AG09309 (cell line): ENCODE results near the gene ALOX5AP.

ENCODE experiments used
- DNase-seq: peaks from one replicate; pipeline ENCODE4 v3.0.0-alpha.2; 2010; ENCODE audit warnings: low read depth
- H3K4me3 ChIP-seq: 2 replicates; pipeline ENCODE4 v1.5.1; 2011; ENCODE audit warnings: mild to moderate bottlenecking, low read depth, low read length, moderate library complexity; ENCODE audit not compliant: control insufficient read depth
- TF ChIP-seq, protein P1 (sequence below): IDR thresholded peaks from 2 replicates; pipeline ENCODE4 v1.5.1; 2011; ENCODE audit warnings: mild to moderate bottlenecking, low read depth, low read length, inconsistent platforms; ENCODE audit not compliant: insufficient read depth, control insufficient read depth; ENCODE audit errors: missing control alignments

Gene ALOX5AP

DNA sequence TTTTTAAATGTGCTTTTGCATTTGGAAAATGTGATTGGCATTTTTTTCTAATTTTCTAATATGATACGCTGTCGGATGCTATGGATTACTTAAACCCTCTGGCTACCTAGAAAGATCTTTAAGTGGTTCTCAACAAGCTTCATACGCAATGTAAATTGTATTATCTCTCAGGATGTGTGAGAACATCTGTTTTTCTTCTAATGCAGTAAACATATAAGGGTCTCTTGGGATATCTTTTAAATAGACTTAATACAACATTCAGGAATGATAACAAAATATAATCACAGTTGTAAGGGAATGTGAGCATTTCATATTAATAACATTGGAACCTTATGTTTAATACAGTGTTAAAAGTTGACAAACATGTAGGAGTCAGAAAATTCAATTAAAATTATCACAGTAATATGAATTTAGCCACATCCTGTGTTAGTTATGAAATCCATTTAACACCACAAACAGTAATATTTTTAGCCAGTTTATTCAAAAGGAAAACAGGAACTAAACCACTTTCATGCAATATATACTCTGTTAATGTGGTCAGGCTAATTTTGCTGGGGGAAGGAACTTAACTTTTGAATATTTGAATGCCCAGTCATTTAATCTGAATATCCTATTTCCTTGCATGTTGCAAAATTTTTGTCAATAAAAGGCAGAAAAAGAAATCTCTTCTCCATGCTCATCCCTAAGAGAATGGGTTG lies 15.0 kb upstream of the ALOX5AP start:
- H3K4me3 ChIP-seq: no peak overlapping the region
- TF ChIP-seq, protein P1, sequence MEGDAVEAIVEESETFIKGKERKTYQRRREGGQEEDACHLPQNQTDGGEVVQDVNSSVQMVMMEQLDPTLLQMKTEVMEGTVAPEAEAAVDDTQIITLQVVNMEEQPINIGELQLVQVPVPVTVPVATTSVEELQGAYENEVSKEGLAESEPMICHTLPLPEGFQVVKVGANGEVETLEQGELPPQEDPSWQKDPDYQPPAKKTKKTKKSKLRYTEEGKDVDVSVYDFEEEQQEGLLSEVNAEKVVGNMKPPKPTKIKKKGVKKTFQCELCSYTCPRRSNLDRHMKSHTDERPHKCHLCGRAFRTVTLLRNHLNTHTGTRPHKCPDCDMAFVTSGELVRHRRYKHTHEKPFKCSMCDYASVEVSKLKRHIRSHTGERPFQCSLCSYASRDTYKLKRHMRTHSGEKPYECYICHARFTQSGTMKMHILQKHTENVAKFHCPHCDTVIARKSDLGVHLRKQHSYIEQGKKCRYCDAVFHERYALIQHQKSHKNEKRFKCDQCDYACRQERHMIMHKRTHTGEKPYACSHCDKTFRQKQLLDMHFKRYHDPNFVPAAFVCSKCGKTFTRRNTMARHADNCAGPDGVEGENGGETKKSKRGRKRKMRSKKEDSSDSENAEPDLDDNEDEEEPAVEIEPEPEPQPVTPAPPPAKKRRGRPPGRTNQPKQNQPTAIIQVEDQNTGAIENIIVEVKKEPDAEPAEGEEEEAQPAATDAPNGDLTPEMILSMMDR: no peak
- DNase-seq: no peak

DNA sequence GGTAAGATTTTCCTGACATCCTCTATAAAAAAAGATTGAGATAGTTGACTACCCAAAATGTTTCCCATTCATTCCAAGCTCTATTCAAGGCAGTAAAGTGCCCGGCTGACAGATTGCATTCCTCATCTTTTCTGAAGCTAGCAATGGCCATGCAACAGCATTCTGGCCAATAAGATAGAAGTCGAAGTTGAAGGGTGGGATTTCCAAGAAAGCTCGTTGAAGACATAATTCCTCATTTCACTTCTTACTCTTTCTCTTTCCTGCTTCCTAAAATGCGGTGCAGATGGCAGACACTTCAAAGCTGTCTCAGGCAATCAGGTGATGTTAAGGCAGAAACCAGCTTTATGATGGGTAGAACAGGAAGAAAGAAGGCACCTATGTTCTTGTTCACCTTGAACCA lies 13.4 kb upstream of the ALOX5AP start:
- TF ChIP-seq, protein P1: no peak
- no peak overlapping the region for H3K4me3 ChIP-seq
- no peak for DNase-seq

DNA sequence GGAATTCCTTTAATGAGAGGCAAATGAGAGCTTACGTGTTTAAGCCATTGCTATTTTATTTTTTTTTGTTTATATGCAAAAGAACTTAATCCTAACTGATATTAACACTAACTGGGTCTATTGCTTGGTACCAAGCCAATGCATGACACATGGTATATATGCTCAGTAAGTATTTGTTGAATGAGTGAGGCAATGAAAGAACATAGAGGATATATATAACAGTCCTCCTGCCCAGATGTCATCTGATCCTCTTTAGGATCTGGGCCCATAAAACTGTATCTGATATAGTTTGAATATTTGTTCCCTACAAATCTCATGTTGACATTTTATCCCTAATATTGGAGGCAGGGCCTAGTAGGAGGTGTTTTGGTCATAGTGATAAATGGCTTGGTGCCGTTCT lies 13.0 kb upstream of the ALOX5AP start:
- TF ChIP-seq, protein P1: no peak
- DNase-seq: no peak
- no peak overlapping the region for H3K4me3 ChIP-seq

DNA sequence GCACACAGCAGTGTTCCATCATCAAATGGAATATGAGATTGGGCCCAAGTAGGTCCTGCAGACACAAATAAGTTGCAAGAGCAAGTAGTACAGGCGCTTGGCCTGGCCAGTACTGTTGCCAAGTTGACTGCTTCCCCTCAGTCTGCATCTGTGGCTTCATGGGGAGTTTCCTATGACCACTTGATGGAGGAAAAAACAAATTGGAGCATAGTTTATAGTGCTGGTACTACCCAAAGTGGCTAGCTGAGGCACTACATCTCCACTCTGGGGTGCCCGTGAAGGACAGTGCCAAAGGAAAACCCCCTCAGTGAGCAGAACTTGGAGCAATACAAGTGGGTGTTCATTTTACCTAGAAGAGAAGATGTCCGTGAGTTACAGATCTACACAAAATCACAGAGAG lies 10.6 kb upstream of the ALOX5AP start:
- TF ChIP-seq, protein P1: no peak
- no peak for DNase-seq
- H3K4me3 ChIP-seq: no peak overlapping the region

DNA sequence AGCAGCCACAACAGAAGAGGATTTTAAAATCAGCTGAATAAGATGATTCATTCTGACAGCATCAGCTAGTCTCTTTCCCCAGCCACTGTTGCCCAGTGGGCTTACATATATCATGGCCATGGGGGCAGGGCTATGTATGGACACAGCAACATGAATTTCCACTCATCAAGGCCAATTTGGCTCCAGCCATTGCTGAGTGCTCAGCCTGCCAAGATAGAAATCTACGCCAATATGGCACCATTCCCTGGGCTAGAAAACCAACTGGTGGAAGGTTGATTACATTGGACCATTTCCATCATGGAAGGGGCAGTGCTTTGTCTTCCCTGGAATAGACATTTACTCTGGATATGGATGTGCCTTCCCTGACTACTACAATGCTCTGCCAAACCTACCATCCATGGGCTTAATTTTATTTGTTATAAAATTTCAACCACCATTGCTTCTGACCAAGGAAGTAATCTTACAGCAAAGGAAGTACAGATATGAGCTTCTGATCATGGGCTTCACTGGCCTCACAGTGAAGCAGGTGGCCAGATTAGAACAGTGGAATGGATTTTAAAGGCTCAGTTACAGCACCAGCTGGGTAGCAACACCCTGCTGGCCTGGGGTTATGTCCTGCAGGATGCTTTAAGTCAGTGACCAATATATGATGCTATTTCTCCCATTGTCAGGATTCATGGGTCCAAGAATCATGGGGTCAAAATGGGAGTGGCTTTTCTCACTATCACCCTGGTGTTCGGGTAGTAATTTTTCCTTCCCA lies 9.8 kb upstream of the ALOX5AP start:
- no peak for DNase-seq
- no peak overlapping the region for H3K4me3 ChIP-seq
- TF ChIP-seq, protein P1: no peak

DNA sequence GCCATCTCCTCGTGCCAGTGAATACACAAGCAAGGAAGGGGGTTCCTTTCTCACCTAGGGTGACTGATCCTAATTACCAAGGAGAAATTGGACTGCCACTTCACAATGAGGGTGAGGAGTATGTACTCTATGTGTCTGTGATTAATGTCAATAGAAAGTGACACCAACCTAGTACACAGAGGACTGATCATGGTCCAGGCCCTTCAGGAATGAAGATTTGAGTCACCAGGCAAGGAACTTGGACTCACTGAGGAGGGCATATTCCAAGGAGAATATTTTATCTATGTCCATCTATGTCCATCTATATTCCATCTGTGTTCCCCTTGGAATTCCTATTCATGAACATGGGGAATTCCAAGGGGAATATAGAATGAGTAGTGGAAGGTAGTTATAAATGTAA lies 9.2 kb upstream of the ALOX5AP start:
- no peak overlapping the region for H3K4me3 ChIP-seq
- TF ChIP-seq, protein P1: no peak
- no peak for DNase-seq
